ENCODE results near the gene RABGAP1L. TPM values are rescaled to one million over a fixed set of nuclear protein-coding genes. Genes with fewer than 3 reads are reported as not detected.
A peak's percentile ranks its signal among the peaks of the same experiment; 100 is the strongest.

Gene RABGAP1L
- total RNA-seq, 2 donors from 2014 or later, result 37.9 to 59.8 TPM

DNA sequence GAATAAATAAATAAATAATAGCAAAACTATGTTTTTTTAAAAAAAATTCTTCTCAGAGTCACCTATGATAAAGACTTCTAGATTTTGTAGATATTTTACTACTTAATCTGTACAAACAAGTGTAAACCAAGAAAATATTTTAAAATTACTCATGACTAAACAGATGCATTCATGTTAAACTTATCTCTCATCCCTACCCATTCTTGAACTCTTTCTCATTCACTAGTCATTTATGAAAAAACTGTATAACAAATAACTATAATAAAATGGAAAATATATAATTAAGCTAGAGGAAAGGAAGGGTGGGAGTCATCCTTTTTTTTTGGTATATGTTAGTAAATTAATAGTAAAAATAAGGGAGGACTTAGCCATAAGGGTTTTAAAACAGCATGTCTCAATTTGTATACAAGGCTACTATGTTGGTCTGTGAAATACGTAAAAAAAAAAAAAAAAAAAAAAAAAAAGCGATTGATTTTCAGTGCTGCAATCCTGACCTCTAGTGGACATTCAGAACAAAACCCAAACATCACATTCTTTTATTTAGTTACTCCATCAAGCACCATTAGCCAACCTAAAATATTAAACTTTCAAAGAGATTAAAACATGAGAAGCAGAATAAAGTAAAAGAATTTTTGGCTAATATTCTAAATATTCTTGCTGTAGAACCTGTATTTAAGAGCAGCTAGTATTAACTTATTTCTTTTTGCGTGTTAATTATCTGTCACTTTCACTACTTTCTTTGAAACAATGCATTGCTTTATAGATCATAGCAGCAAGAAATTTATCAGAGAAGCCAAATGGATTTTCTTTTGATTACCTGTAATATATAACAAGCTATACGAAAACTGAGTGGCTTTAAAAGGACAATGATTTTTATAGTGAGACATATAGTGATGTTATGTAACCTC lies 584.6 kb downstream of the RABGAP1L start:
- Histone ChIP-seq H3K36me3 (no peaks in the 10 kb centered on the region), H3K4me3 (no peak overlapping the region), H3K4me1 (ENCODE audit: control insufficient read depth in 1 of 2, low read depth in 2 of 2) (no peaks in the 10 kb centered on the region), H3K9me3 (no peaks in the 10 kb centered on the region), H3K27me3 (replicated peaks; ENCODE audit: insufficient read depth) (no peaks in the 10 kb centered on the region), H3K27ac (no peak overlapping the region)
- no peak for DNase-seq (ENCODE audit: low spot score)
- TF ChIP-seq, protein P1, sequence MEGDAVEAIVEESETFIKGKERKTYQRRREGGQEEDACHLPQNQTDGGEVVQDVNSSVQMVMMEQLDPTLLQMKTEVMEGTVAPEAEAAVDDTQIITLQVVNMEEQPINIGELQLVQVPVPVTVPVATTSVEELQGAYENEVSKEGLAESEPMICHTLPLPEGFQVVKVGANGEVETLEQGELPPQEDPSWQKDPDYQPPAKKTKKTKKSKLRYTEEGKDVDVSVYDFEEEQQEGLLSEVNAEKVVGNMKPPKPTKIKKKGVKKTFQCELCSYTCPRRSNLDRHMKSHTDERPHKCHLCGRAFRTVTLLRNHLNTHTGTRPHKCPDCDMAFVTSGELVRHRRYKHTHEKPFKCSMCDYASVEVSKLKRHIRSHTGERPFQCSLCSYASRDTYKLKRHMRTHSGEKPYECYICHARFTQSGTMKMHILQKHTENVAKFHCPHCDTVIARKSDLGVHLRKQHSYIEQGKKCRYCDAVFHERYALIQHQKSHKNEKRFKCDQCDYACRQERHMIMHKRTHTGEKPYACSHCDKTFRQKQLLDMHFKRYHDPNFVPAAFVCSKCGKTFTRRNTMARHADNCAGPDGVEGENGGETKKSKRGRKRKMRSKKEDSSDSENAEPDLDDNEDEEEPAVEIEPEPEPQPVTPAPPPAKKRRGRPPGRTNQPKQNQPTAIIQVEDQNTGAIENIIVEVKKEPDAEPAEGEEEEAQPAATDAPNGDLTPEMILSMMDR (IDR thresholded peaks at IDR 0.05), result peak; percentile 41
- no peak for ATAC-seq (ENCODE audit: insufficient number of reproducible peaks, low FRiP score, low read depth)

DNA sequence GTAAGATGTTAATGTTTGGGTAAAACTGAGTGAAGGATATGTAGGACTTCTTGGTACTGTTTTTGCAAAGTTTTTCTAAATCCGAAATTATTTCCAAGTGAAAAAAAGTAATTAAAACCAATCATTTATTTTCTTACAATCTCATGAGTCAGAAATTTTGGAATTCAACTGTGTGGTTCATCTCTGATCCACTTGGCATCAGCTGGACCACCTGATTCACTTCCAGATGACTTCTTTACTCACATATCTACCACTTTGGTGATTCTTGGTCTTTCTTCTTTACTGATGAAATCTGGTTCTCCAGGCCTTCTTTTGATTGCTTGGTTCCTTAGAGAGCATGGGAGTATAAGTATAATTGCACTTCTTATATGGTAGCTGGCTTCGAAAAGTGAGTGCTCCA lies 585.6 kb downstream of the RABGAP1L start:
- Histone ChIP-seq H3K36me3 (no peaks in the 10 kb centered on the region), H3K4me1 (ENCODE audit: control insufficient read depth in 1 of 2, low read depth in 2 of 2) (no peaks in the 10 kb centered on the region), H3K4me3 (no peak overlapping the region), H3K9me3 (no peaks in the 10 kb centered on the region), H3K27ac (no peak overlapping the region), H3K27me3 (replicated peaks; ENCODE audit: insufficient read depth) (no peaks in the 10 kb centered on the region)
- ATAC-seq (ENCODE audit: insufficient number of reproducible peaks, low FRiP score, low read depth), result no peak
- no peak for DNase-seq (ENCODE audit: low spot score)
- TF ChIP-seq, protein P1 (IDR thresholded peaks at IDR 0.05), result no peak

DNA sequence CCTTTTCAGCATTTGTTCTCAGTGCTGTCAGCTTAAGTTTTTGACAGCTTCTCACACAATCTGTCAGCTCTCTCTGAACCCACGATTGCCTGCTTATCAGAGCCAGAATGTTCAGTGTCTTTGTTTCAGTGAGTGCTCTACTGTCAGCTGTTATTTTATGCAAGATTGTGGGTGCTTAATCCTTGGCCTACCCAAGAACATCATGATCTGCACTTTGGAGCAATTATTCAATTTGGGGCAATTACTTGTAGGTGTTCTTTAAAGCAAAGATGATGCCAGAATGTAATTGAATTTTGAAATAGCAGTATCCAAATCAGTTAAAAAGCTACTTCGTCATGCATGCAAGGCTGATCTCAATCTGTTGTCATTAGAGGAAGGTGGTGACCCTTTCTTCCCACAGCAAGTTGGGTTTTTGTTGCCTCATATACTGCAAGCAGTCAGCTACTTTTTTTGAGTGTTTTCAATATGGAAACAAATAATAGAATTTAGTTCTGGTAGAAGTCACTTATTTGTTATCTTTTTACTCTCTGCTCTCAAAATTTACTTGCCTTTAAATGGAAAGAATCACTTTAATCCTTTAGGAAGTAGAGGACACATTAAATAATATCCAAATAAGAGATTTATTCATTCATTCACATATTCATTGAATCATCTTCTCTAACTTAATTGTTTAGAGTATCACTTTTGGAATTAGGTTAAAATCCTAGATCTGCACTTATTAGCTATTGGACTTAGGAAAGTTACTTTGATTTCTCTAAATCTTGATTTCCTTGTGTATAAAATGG lies 586.9 kb downstream of the RABGAP1L start:
- ATAC-seq (ENCODE audit: insufficient number of reproducible peaks, low FRiP score, low read depth) (no peak), DNase-seq (ENCODE audit: low spot score) (no peak)
- Histone ChIP-seq H3K4me3 (no peak overlapping the region), H3K9me3 (no peaks in the 10 kb centered on the region), H3K36me3 (no peaks in the 10 kb centered on the region), H3K27me3 (replicated peaks; ENCODE audit: insufficient read depth) (no peaks in the 10 kb centered on the region), H3K4me1 (ENCODE audit: control insufficient read depth in 1 of 2, low read depth in 2 of 2) (no peaks in the 10 kb centered on the region), H3K27ac (no peak overlapping the region)
- TF ChIP-seq, protein P1 (IDR thresholded peaks at IDR 0.05), result no peak

DNA sequence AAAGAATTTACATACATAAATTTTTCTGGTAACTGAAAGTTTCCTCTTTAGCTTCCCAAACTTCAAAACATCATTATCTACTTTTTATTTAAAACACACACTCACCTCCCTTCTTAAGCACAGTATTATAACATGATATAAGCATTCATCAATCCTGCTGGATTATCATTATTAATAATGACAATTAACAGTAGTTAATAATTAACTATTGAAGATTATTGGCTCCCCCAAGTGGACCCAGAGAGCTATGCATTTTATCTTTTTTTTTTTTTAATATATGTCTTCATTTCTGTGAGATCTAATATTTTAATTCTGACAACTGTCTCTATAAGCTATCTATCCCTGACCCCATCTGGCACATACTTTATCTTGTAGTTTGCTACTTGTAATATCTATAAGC lies 588.3 kb downstream of the RABGAP1L start:
- H3K9me3 ChIP-seq, result no peaks in the 10 kb centered on the region
- no peaks in the 10 kb centered on the region for H3K27me3 ChIP-seq (replicated peaks; ENCODE audit: insufficient read depth)
- DNase-seq (ENCODE audit: low spot score) (no peak), ATAC-seq (ENCODE audit: insufficient number of reproducible peaks, low FRiP score, low read depth) (no peak)
- H3K27ac ChIP-seq, result no peak overlapping the region
- no peak overlapping the region for H3K4me3 ChIP-seq
- H3K36me3 ChIP-seq, result no peaks in the 10 kb centered on the region
- H3K4me1 ChIP-seq (ENCODE audit: control insufficient read depth in 1 of 2, low read depth in 2 of 2), result no peaks in the 10 kb centered on the region
- TF ChIP-seq, protein P1 (IDR thresholded peaks at IDR 0.05), result no peak

DNA sequence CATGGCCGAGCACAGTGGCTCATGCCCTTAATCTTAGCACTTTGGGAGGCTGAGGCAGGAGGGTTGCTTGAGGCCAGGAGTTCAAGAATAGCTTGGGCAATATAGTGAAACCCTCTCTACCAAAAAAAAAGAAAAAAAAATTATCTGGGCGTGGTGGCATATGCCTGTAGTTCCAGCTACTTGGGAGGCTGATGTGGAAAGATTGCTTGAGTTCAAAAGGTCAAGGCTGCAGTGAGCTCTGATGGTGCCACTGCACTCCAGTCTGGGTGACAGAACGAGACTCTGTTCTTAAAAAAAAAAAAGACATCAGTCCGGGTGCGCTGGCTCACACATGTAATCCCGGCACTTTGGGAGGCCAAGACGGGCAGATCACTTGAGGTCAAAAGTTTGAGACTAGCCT lies 589.3 kb downstream of the RABGAP1L start:
- H3K9me3 ChIP-seq, result no peaks in the 10 kb centered on the region
- no peak overlapping the region for H3K4me3 ChIP-seq
- ATAC-seq (ENCODE audit: insufficient number of reproducible peaks, low FRiP score, low read depth), result no peak
- no peak for DNase-seq (ENCODE audit: low spot score)
- no peak overlapping the region for H3K27ac ChIP-seq
- no peaks in the 10 kb centered on the region for H3K27me3 ChIP-seq (replicated peaks; ENCODE audit: insufficient read depth)
- TF ChIP-seq, protein P1 (IDR thresholded peaks at IDR 0.05), result no peak
- H3K4me1 ChIP-seq (ENCODE audit: control insufficient read depth in 1 of 2, low read depth in 2 of 2), result no peaks in the 10 kb centered on the region
- no peaks in the 10 kb centered on the region for H3K36me3 ChIP-seq

Measured in thoracic aorta (tissue), 2 donors.